GM08714 (cell line): ENCODE measurements around the gene CGB7.
"Not testable (repeated sequence)": the region's sequence is repeated elsewhere in the genome, so short reads cannot be mapped to it uniquely, and the experiment has no call there.

Experiments used
- H3K4me3 ChIP-seq: fragments of 200-500 bp; sonication (Bioruptor generic); 2 replicates; pipeline ENCODE4 v1.5.1; 2014; ENCODE audit warnings: mild to moderate bottlenecking, low read length, inconsistent platforms
- ZNF274 ChIP-seq: IDR thresholded peaks from 2 replicates; pipeline ENCODE4 v1.6.1; 2012; ENCODE audit warnings: mild to moderate bottlenecking, low read depth, low read length

Gene CGB7

DNA sequence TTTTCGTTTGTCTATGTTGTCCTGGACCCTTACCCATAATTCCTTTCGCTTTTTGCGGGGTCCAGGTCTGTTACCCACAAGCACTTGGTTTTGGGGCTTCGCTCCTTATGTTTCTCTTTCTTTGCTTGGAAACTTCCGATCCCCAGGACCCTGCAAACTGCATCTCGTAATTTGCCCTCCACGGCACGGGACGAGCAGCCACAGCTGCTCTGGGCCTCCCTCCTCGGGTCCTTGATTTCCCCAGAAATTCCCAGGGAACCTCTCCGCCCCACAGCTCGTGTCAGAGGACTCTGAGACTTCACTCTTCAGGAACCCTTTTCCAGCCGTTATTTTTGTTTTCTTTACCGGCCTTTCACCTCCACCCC is 28.3 kb upstream of the CGB7 start:
- H3K4me3 ChIP-seq = peak overlapping the region; percentile 93
- TF ChIP-seq ZNF274 = no peak

DNA sequence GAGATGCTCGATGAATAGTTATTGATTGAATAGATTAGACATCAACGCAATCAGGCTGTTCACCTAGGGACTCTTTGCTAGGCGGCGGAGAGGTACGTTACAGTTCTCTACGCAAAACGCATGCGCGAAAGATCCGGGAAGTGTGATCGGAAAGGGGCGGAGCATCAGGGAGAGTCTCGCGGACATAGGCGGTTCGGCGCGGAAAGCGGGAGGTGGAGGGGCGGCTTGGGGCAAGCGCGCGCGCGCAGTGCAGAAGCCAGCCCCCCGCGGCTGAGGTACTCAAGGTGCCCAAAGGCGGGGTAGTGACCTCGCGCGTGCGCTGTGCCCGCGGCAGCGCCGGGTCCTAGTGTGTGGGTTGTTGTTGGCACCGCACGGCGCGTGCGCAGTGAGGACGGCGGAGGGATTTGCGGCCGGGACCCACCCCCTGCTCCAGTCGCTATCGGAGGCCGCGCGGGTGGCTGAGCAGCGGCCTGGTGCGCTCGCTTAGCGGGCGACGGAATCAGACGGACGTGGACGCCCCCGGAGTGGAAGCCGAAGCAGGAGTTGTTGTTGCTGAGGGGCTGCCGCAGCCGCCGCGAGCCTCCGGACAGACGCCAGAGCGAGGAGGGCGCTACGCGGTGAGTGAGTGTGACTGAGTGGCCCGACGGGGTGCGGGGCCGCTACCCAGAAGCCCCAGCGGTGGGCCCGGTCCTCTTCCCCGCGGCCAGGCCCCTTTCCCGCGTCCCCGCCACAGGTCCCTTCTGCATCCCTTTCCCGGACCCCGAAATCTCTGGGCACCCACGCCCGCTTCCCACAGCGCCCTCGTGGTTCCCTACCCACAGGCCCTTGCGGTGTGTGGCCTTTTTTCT is 27.7 kb upstream of the CGB7 start, which contains the start of gene SNRNP70:
Gene SNRNP70 (plus strand): TSS at position 432 of the 848 bp plus-strand sequence. CDS start 964 bp downstream, outside the sequence.
- TF ChIP-seq ZNF274 = no peak
- peak within 1 kb of the TSS; percentile 93 for H3K4me3 ChIP-seq

DNA sequence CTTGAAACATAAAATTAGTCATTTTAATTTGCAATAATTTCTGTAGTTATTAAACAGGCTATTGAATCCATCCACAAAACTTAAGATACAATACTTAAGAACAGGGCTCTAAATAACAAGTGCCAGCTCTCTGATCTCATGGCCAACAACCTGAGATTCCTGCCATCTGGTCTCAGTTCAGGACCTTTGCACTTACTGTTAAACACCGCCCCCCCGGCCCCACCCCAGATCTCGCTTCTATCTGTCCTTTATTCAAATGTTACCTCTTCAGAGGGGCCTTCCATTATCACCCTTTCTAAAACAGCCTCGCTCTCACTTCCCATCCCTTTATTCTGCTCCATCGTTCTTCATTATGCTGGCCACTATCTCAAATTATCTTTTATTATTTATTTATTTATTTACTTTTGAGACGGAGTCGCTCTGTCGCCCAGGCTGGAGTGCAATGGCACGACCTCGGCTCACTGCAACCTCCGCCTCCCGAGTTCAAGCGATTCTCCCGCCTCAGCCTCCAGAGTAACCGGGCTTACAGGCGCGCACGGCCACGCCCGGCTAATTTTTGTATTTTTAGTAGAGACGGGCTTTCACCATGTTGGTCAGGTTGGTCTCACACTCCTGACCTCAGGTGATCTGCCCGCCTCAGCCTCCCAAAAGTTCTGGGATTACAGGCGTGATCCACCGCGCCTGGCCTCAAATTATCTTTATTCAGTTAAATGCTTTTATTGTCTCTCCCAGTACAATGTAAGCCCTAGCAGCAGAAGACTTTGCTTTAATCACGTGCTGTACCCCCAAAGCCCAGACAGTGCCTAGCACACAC is 26.9 kb upstream of the CGB7 start:
- no peak for TF ChIP-seq ZNF274
- H3K4me3 ChIP-seq = peak overlapping the region; percentile 38; the same call in 1 of the 2 replicates

GRCh38 chr19:49081273-49081672 is 23.7 kb upstream of the CGB7 start:
- H3K4me3 ChIP-seq = no peak overlapping the region
- no peak for TF ChIP-seq ZNF274

DNA sequence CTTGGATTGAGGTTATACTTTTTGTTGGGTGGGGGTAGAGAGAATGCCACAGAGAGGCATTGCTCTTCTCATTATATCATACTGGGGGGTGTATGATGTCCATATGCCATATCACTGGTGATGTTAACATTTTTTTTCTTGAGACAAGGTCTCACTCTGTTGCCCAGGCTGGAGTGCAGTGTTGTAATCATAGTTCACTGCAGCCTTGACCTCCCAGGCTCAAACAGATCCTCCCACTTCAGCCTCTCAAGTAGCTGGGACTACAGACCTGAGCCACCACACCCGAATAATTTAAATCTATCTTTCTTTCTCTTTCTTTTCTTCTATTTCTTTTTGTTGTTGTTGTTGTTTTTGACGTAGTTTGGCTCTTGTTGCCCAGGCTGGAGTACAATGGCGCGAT is 22.8 kb upstream of the CGB7 start:
- no peak for TF ChIP-seq ZNF274
- no peak overlapping the region for H3K4me3 ChIP-seq

- H3K4me3 ChIP-seq = not testable (repeated sequence)
Observed at GRCh38 chr19:49074869-49075268, 17.3 kb upstream of the CGB7 start.

DNA sequence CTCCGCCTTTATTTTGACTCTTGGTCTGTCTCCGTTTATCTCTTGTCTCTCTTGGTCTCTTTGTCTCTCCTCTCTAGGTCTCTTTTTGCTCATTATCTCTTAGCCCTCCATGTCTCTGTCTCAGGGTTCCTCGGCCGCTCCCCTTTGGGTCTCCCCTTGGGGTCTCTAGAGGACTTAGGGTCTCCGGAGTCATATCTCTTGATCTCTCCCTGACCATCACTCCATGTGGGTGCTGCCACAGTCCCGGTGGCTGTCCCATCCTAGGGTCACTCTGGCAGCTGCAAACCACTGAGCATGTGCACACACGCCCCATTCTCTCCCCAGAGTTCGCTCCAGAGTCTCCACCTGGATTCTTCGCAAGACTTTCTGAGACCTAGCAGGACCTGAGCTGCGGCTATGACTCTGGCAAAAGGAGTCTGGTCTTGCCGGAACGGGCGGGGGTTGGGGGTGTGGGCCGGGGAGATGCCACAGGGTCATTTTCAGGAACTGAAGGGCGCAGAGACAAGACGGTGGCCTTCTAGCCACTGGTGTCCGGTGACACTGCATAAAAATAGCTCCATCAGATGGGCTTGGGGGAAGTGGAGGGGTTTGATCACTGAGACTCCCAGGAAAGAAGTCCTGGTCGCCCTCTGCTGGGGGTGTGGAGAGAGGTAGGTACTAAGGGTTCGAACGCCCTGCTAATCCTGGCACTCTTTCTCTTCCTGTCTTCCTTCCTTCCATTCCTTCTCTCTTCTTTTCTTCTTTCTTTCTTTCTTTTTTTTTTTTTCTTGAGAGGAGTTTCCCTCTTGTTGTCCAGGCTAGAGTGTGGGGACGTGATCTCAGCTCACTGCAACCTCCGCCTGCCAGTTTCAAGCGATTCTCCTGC is 16.2 kb upstream of the CGB7 start:
- no peak for TF ChIP-seq ZNF274

GRCh38 chr19:49071860-49072547 is 14.5 kb upstream of the CGB7 start:
- no peak overlapping the region for H3K4me3 ChIP-seq
- TF ChIP-seq ZNF274 = no peak

More for the DNA sequence above, 16.2 kb upstream of the CGB7 start:
- H3K4me3 ChIP-seq = no peak overlapping the region

DNA sequence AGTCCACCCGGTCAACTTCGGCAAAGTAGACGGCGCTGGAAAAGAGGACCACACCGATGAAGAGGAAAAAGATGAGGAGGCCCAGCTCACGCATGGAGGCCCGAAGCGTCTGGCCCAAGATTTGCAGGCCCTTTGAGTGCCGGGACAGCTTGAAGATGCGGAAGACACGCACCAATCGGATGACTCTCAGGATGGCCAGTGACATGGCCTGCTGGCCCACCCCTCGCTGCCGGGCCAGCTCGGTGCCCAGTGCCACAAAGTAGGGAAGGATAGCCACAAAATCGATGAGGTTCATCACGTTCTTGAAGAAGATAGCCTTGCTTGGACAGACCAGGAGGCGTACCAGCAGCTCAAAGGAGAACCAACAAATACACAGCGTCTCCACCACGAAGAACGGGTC is 12.9 kb upstream of the CGB7 start:
- no peak overlapping the region for H3K4me3 ChIP-seq
- no peak for TF ChIP-seq ZNF274

GRCh38 chr19:49069026-49069425 is 11.5 kb upstream of the CGB7 start:
- TF ChIP-seq ZNF274 = no peak
- H3K4me3 ChIP-seq = no peak overlapping the region

GRCh38 chr19:49067554-49067953 is 10.0 kb upstream of the CGB7 start:
- no peak for TF ChIP-seq ZNF274
- H3K4me3 ChIP-seq = no peak overlapping the region

DNA sequence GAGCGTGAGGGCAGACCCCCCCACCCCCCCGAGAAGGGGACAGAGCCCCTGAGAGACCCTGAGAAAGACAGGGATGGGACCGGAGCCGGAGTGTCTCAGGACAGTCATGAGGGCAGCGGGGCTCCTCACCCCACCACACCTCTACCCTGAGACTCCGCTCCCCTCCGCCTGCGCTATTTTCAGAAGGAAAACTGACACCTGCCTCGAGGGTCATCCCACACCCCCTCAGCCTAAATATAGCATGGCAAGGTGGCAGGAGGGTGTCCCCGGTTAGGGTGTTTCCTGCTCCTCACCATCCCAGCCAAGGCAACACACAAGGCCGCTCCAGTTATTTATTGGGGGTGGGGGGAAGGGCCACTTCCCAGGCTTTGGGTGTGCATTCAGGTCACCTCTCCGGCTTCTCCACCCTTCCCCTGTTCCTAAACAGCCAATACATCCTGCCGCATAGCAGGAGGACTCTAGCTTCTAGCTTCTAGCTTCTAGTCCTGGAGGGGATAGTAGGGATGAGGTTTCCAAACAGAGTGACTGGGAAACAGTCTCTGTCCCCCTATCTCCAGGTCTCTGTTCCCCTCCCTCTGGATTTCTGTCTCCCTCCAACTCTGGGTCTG is 8.5 kb upstream of the CGB7 start:
- no peak for TF ChIP-seq ZNF274
- no peak overlapping the region for H3K4me3 ChIP-seq
